Testis (tissue), 2 donors: ENCODE data around the gene LBH.

Source experiments
- POLR2A ChIP-seq: fragments of 450-650 bp; IDR thresholded peaks from one replicate; pipeline ENCODE4 v1.6.1; 2017; ENCODE audit warnings: antibody characterized with exemption, mild to moderate bottlenecking, moderate library complexity
- TF ChIP-seq, protein P1 (sequence below), 3 experiments: fragments of 450-650 bp in 2 of 3; fragments of 200-600 bp in 1 of 3; sonication (generic) in 1 of 3; IDR thresholded peaks; one replicate each; pipeline ENCODE4 v1.5.1; 2016 to 2019; ENCODE audit warnings: antibody characterized with exemption in 3 of 3, mild to moderate bottlenecking in 2 of 3, moderate library complexity in 1 of 3

DNA sequence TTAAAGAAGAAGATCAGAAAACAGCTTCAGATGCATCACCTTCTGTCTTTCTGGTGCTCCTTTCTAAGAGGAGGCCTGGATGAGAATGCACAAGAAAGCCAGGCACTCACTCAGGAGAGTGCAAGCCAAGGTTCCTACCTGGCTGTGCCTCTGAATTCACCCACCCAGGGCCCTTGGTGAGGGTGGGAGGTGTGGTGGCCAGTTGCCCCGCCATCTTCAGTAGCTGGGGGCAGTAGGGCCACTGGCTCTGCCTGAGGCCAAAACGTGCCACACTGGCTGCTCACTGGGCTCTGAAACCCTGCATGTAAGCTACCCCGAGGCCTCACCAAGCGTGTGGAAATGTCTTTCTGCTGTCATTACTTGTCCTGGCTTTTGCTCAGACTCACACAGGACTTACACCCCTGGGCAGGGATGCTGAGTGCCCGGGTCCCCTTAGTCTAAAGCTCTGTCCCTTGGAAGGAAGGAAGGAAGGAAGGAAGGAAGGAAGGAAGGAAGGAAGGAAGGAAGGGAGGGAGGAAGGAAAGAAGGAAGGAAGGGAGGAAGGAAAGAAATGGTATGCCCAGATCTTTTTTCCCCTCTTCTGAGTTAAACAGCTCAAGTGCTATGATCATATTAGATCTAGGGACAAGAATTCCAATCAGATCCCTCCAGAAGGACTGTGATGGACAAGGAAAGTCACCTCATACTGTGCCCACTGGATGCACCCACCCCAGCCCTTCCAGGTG lies 8.5 kb upstream of the LBH start:
- TF ChIP-seq, protein P1, sequence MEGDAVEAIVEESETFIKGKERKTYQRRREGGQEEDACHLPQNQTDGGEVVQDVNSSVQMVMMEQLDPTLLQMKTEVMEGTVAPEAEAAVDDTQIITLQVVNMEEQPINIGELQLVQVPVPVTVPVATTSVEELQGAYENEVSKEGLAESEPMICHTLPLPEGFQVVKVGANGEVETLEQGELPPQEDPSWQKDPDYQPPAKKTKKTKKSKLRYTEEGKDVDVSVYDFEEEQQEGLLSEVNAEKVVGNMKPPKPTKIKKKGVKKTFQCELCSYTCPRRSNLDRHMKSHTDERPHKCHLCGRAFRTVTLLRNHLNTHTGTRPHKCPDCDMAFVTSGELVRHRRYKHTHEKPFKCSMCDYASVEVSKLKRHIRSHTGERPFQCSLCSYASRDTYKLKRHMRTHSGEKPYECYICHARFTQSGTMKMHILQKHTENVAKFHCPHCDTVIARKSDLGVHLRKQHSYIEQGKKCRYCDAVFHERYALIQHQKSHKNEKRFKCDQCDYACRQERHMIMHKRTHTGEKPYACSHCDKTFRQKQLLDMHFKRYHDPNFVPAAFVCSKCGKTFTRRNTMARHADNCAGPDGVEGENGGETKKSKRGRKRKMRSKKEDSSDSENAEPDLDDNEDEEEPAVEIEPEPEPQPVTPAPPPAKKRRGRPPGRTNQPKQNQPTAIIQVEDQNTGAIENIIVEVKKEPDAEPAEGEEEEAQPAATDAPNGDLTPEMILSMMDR (IDR thresholded peaks at IDR 0.05), result no peak
- TF ChIP-seq POLR2A, result no peak
